Subcutaneous abdominal adipose tissue (tissue), 5 donors: ENCODE measurements around the gene SUPT6H.
A peak's percentile ranks its signal among the peaks of the same experiment; 100 is the strongest.

ENCODE experiments used
- H3K27ac ChIP-seq: one replicate; pipeline ENCODE4 v1.7.0; 2013; ENCODE audit warnings: low read depth, mild to moderate bottlenecking, inconsistent platforms, low read length, moderate library complexity
- H3K27me3 ChIP-seq, 5 donors: one replicate each; pipeline ENCODE4 v1.7.0; 2013; ENCODE audit warnings: low read length in 5 of 5, inconsistent platforms in 1 of 5; ENCODE audit not compliant: control insufficient read depth in 5 of 5, insufficient read depth in 4 of 5
- H3K36me3 ChIP-seq, 5 donors: one replicate each; pipeline ENCODE4 v1.7.0; 2013; ENCODE audit warnings: low read length in 5 of 5; ENCODE audit not compliant: control insufficient read depth in 5 of 5, insufficient read depth in 5 of 5
- H3K4me1 ChIP-seq, 5 donors: one replicate each; pipeline ENCODE4 v1.7.0; 2013; ENCODE audit warnings: low read length in 5 of 5, mild to moderate bottlenecking in 3 of 5, moderate library complexity in 1 of 5; ENCODE audit not compliant: control insufficient read depth in 5 of 5, insufficient read depth in 5 of 5
- H3K4me3 ChIP-seq, 5 donors: one replicate each; pipeline ENCODE4 v1.7.0; 2013; ENCODE audit warnings: low read length in 5 of 5, low read depth in 1 of 5
- H3K9ac ChIP-seq, 5 donors: one replicate each; pipeline ENCODE4 v1.7.0; 2013; ENCODE audit warnings: low read length in 5 of 5, mild to moderate bottlenecking in 4 of 5, moderate library complexity in 3 of 5
- H3K9me3 ChIP-seq, 5 donors: one replicate each; pipeline ENCODE4 v1.7.0; 2013; ENCODE audit warnings: low read length in 5 of 5; ENCODE audit not compliant: control insufficient read depth in 5 of 5
- donor health status: healthy.
- donor health status: healthy.
- donor health status: healthy.
- donor health status: healthy.
- donor health status: healthy.

SUPT6H gene

DNA sequence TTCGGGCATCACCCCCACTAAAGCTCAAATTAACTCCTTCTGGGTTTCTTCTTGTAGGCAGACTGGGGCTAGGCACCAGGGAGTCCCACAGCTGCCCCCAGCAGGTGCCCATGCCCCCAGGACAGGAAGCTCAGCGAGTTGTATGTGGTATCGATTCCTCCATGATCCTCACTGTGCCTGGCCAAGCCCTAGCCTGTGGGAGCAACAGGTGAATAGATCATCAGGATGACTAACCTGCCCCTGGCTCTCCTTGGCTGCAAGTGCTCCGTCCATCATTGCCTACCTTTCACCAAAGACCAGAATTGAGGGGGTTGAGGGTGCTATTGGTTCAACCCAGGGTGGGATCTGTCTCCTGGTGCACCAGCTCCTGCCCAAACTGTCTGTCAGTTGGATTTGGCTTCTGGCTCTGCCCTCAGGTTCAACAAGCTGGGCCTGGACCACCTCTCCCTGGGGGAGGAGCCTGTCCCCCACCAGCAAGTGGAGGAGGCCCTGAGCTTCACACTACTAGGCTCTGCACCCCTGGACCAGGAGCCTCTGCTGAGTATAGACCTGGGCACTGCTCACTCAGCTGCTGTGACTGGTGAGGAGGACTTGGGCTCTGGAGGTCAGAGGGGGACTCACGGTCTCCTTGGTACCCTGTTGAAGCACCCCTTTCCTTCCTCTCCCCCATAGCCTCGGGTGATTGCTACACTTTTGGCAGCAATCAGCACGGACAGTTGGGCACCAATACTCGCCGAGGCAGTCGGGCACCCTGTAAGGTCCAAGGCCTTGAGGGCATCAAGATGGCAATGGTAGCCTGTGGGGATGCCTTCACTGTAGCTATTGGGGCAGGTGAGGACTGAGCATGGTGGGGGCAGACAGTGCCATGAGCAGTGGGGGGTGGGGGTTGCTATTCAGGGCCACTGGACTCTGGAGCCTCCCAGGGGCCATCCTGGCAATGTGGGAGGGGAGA lies 78.7 kb downstream of the SUPT6H start:
- H3K9ac ChIP-seq = no peak overlapping the region

DNA sequence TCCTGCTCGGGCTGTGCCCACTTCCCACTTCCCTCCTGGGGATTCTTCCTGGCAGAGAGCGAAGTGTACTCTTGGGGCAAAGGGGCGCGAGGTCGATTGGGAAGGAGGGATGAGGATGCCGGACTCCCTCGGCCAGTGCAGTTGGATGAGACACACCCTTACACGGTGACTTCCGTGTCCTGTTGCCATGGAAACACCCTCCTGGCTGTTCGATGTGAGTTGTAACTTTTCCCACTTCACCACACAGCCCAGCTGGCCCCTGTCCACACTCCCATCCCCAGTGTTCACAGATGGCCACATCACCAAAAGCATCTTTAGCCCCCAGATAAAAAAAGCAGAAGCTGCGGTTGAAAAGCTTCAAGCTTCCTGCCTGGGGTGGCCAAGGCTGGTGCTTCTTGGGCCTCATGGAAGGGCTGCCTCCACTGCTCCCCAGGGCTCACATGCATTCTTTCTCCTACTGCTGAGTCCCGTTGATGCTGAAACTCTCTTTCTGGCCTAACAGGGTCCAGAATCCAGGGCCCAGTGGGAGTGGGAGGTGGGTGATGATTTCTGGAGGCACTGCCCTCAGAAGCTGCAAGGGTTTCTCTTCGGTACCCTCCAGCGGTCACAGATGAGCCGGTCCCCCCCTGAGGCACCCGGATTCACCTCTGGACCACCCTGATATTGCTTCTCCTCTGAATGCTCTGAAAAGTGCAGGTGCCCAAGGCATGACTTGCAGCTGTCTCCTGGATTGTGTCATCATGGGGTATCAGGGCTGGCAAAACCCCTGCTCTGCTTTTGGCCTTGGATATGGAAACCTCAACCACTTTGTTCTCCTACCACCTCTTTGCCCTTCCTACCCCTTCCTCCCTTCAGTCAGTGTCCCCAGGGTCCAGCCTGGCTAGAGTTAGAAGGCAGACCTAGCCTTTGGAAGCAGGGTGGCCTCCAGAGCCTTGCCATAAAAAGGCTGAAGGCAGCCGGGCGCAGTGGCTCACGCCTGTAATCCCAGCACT lies 79.6 kb downstream of the SUPT6H start:
- no peaks in the 10 kb centered on the region for H3K27me3 ChIP-seq
- no peak overlapping the region for H3K27ac ChIP-seq
- H3K4me3 ChIP-seq = no peak overlapping the region
- H3K36me3 ChIP-seq = peaks cover 0 to 3% (median 0%) of the 10 kb centered on the region in 5 donors
- peaks cover 0 to 50% (median 34%) of the 10 kb centered on the region in 5 donors for H3K4me1 ChIP-seq
- no peaks in the 10 kb centered on the region for H3K9me3 ChIP-seq
- H3K9ac ChIP-seq = no peak overlapping the region

More for the DNA sequence above, 78.7 kb downstream of the SUPT6H start:
- no peaks in the 10 kb centered on the region for H3K27me3 ChIP-seq
- no peaks in the 10 kb centered on the region for H3K9me3 ChIP-seq
- no peak overlapping the region for H3K4me3 ChIP-seq
- H3K27ac ChIP-seq = no peak overlapping the region
- H3K4me1 ChIP-seq = peaks cover 0 to 40% (median 28%) of the 10 kb centered on the region in 5 donors
- H3K36me3 ChIP-seq = peaks cover 0 to 3% (median 0%) of the 10 kb centered on the region in 5 donors

DNA sequence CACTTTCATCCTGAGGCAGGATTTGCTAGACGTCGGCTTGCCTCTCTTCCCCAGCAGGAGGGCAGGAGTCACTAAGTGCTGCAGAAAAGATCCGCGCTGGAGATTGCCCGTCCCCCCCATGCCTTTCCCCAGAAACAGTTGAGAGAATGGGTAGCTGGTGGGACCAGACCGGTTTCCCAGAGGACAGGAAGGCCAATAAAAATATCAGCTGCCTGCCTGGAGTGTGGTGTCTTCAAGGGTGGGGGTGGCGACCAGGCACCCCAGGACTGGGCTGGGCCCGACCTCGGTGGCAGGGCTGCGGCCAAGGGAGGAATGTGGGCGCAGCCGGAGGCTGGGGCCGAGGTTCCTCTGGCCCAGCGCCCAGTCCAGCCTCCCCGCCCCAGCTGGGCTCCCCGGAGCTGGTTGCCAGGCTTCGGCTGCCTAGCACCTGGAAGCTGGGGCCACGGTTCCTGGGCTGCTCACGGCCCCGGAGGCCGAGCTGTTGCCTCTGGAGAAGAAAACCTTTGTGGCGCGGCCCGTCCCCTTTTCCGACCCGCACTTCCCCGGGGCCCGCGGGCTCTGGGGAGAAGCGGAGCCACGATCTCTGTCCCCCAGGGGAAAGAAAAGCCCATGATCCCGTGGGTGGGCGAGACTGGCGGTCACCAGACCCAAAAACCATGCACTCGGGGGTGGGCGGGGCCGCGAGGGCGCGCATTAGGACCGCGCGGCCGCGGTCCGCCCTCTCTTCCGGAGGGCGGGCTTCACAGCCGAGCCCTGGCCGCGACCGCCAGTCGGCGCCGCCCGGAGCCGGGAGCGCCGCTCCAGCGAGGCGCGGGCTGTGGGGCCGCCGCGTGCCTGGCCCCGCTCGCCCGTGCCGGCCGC lies 81.5 kb downstream of the SUPT6H start, which contains the start of gene TRAF4:
TRAF4 (plus strand) TSS at position 769 of the 861 bp plus-strand sequence. CDS start 102 bp downstream, outside the sequence.
- Histone ChIP-seq H3K4me1 (peaks cover 0 to 54% (median 43%) of the 10 kb centered on the region in 5 donors), H3K27me3 (no peaks in the 10 kb centered on the region), H3K36me3 (peaks cover 0 to 13% (median 9%) of the 10 kb centered on the region in 5 donors), H3K9me3 (no peaks in the 10 kb centered on the region), H3K4me3 (peak within 1 kb of the TSS; percentile 65 to 71 (median 70)), H3K27ac (peak within 1 kb of the TSS; percentile 60), H3K9ac (peak within 1 kb of the TSS; percentile 16 to 82 (median 73))

DNA sequence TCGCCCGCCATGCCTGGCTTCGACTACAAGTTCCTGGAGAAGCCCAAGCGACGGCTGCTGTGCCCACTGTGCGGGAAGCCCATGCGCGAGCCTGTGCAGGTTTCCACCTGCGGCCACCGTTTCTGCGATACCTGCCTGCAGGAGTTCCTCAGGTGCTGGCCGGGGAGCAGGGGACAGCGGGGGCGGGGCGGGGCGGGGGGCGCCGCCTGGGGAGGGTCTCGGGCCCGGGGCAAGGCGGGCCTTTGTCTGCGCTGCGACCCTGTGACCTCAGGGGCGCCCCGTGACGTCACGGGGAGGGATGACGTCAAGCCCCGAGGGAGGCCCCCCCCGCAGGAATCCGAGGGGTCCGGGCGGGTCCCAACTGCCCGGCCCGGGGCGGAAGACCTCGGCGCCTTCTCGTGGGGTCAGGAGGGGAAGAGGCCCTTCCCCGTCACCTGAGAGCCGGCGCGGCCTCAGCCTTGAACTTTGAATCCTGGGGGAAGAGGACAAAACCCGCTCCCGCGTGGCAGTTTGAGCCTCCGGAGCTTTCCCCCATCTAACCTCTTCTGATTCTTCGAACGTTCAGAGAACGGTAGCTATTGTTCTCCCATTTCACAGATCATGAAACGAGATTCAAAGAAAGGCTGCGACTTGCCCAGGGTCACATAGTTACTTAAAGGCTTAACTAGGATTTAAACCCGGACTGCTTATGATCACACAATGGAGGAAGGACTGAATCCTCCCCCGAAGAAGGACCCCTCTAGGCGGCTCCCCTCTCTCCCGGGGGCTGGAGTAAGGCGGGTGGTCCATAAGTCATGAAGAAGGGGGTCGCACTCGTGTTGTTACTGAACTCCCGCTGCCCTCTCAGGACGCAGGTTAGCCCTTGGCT lies 82.3 kb downstream of the SUPT6H start:
- Histone ChIP-seq H3K4me3 (peak overlapping the region; percentile 65 to 71 (median 70)), H3K27ac (peak overlapping the region; percentile 46), H3K9ac (peak overlapping the region; percentile 16 to 74 (median 68)), H3K36me3 (peaks cover 0 to 20% (median 18%) of the 10 kb centered on the region in 5 donors), H3K4me1 (peaks cover 0 to 54% (median 43%) of the 10 kb centered on the region in 5 donors), H3K27me3 (no peaks in the 10 kb centered on the region), H3K9me3 (no peaks in the 10 kb centered on the region)

DNA sequence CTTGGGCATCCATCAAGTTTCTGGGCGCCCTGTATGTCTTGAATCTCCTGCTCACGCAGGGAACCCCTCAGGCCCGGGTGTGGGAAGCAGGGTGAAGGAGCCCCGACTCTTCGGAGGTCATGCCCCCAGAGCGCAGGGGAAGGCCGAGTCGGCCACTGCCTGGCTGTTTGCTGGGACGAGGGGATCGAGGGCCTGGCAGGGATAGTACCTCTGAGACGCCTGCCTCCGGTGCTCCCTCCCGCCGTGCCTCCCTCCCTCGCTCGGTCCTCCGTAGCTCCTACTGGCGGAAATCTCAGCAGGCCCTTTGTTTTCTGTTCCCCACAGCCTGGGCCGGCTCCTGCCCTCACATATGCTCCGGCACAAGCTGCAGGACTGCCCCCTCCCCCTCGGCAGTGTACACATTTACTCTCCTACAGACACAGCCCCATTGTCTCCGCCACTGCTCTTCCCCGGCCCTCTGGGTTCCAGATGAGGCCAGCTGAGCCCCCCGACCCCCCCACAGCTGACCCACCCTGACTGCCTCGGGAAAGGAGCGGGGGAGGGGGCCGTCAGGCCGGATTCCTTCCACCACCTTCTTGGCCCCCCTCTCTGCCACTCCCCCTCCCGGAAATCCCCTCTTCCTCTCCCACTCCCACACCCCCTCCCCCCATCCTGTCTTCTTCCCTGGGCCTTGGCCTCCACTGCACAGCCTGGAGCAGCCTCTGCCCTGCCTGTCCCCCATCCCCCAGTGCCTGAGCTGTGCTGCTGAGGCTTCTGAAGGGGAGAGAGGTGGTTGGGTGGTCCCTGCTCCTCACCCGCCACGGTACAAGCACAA lies 83.2 kb downstream of the SUPT6H start:
- no peaks in the 10 kb centered on the region for H3K9me3 ChIP-seq
- H3K27ac ChIP-seq = peak overlapping the region; percentile 46
- H3K9ac ChIP-seq = peak overlapping the region; percentile 16 to 74 (median 68)
- H3K4me1 ChIP-seq = peaks cover 0 to 54% (median 44%) of the 10 kb centered on the region in 5 donors
- H3K4me3 ChIP-seq = peak overlapping the region; percentile 58 to 71 (median 70)
- H3K36me3 ChIP-seq = peaks cover 0 to 20% (median 19%) of the 10 kb centered on the region in 5 donors
- no peaks in the 10 kb centered on the region for H3K27me3 ChIP-seq

DNA sequence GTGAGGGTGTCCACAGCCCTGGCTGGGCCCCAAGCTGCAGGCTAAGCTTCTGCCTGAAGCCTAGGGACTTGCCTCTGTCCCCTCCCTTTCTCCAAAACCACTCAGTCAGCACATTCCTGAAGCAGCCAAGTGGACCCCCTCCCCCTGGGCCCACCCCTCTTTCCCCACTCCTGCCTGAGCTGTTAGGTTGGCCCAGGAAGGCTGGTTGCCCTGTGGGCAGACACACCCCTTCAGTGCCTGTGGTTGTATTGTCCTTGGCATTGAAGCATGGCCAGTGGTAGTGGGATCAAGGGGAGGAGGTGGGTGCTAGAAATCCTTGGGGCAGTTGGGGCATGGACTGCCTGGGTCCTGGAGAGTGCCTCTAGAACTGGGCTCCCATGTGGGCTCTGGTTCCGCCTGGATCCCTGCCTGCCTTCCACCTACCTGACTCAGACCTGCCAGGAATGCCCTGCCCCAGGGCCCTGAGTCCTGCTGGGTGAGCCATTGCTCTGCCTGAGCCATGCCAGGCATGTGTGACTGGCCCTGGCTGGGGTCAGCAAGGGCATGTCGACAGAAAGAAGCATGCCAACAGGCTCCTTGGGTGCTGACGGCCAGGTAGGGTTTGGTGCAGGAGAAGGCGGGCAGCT lies 83.9 kb downstream of the SUPT6H start:
- Histone ChIP-seq H3K36me3 (peaks cover 0 to 20% (median 19%) of the 10 kb centered on the region in 5 donors), H3K27me3 (no peaks in the 10 kb centered on the region), H3K4me3 (peak overlapping the region in 2 of 5 donors; percentile 26 to 70), H3K9me3 (no peaks in the 10 kb centered on the region), H3K9ac (peak overlapping the region in 1 of 5 donors; percentile 74), H3K27ac (peak overlapping the region; percentile 46), H3K4me1 (peaks cover 0 to 49% (median 44%) of the 10 kb centered on the region in 5 donors)

DNA sequence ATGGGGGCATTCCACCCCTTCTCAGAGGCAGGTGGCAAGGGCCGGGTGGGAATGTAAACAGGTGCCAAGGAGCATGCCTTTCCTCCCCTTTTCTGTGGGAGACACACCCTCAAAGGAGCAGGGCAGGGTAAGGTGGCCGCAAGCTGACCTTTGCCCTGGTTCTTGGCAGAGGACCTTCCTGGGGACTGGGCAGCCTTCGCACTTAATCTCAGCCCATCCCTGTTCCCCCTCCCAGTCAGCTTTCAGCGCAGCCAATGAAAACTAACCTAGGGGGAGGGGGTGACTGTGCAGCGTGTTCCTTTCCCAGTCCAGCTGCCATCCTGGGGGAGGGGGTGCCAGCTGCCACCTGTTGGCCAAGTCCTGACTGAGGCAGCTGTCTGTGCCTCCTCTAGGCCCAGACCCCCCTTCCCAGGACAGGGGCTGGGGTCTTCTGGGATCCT lies 84.6 kb downstream of the SUPT6H start:
- Histone ChIP-seq H3K27me3 (no peaks in the 10 kb centered on the region), H3K4me1 (peaks cover 0 to 44% (median 42%) of the 10 kb centered on the region in 5 donors), H3K9me3 (no peaks in the 10 kb centered on the region), H3K9ac (no peak overlapping the region), H3K36me3 (peaks cover 0 to 20% (median 19%) of the 10 kb centered on the region in 5 donors), H3K27ac (no peak overlapping the region), H3K4me3 (no peak overlapping the region)
